Measurements from ENCODE around the gene NAGLU. TPM values are rescaled to one million over a fixed set of nuclear protein-coding genes. Genes with fewer than 3 reads are reported as not detected.
"Not testable (repeated sequence)": the region's sequence is repeated elsewhere in the genome, so short reads cannot be mapped to it uniquely, and the experiment has no call there.

The NAGLU gene
- total RNA-seq, 4 donors from 2014 or later = 32.9 to 50.5 (median 36.7) TPM

DNA sequence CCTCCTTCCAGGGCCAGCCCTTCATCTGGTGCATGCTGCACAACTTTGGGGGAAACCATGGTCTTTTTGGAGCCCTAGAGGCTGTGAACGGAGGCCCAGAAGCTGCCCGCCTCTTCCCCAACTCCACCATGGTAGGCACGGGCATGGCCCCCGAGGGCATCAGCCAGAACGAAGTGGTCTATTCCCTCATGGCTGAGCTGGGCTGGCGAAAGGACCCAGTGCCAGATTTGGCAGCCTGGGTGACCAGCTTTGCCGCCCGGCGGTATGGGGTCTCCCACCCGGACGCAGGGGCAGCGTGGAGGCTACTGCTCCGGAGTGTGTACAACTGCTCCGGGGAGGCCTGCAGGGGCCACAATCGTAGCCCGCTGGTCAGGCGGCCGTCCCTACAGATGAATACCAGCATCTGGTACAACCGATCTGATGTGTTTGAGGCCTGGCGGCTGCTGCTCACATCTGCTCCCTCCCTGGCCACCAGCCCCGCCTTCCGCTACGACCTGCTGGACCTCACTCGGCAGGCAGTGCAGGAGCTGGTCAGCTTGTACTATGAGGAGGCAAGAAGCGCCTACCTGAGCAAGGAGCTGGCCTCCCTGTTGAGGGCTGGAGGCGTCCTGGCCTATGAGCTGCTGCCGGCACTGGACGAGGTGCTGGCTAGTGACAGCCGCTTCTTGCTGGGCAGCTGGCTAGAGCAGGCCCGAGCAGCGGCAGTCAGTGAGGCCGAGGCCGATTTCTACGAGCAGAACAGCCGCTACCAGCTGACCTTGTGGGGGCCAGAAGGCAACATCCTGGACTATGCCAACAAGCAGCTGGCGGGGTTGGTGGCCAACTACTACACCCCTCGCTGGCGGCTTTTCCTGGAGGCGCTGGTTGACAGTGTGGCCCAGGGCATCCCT, 7.4 kb downstream of the NAGLU start:
- H3K4me3 ChIP-seq (ENCODE audit: low read depth, poor library complexity, severe bottlenecking) = no peak overlapping the region
- TF ChIP-seq POLR2A (IDR thresholded peaks at IDR 0.05) = no peak
- TF ChIP-seq, protein P1, sequence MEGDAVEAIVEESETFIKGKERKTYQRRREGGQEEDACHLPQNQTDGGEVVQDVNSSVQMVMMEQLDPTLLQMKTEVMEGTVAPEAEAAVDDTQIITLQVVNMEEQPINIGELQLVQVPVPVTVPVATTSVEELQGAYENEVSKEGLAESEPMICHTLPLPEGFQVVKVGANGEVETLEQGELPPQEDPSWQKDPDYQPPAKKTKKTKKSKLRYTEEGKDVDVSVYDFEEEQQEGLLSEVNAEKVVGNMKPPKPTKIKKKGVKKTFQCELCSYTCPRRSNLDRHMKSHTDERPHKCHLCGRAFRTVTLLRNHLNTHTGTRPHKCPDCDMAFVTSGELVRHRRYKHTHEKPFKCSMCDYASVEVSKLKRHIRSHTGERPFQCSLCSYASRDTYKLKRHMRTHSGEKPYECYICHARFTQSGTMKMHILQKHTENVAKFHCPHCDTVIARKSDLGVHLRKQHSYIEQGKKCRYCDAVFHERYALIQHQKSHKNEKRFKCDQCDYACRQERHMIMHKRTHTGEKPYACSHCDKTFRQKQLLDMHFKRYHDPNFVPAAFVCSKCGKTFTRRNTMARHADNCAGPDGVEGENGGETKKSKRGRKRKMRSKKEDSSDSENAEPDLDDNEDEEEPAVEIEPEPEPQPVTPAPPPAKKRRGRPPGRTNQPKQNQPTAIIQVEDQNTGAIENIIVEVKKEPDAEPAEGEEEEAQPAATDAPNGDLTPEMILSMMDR (IDR thresholded peaks at IDR 0.05) = no peak
- intact Hi-C loops (cut with DNase I; ENCODE audit: low total_unique reads) = no loop called here
- WGBS, 2 donors = 94 to 96% methylated on average over 30 to 38 of the region's 39 CpGs
- DNase-seq (ENCODE audit: low spot score in 2 of 2) = no peak

- H3K4me3 ChIP-seq (ENCODE audit: low read depth, poor library complexity, severe bottlenecking) = no peak overlapping the region
- WGBS, 2 donors = 81 to 82% methylated on average over 8 of the region's 8 CpGs
- no peak for DNase-seq (ENCODE audit: low spot score in 2 of 2)
- TF ChIP-seq, protein P1 (IDR thresholded peaks at IDR 0.05) = no peak
- no peak for TF ChIP-seq POLR2A (IDR thresholded peaks at IDR 0.05)
- intact Hi-C loops (cut with DNase I; ENCODE audit: low total_unique reads) = no loop called here
These were observed 8.8 kb downstream of the NAGLU start for GRCh38 chr17:42544874-42545283.

GRCh38 chr17:42545755-42546505, 9.9 kb downstream of the NAGLU start:
- DNase-seq (ENCODE audit: low spot score in 2 of 2); intact Hi-C loops (cut with DNase I; ENCODE audit: low total_unique reads); H3K4me3 ChIP-seq (ENCODE audit: low read depth, poor library complexity, severe bottlenecking): not testable (repeated sequence)
- 86 to 89% methylated on average over 9 of the region's 9 CpGs for WGBS, 2 donors

GRCh38 chr17:42547001-42547461, 11.0 kb downstream of the NAGLU start:
- WGBS, 2 donors = 61 to 70% methylated on average over 18 to 23 of the region's 23 CpGs
- TF ChIP-seq POLR2A (IDR thresholded peaks at IDR 0.05) = no peak
- TF ChIP-seq, protein P1 (IDR thresholded peaks at IDR 0.05) = no peak
- no peak for DNase-seq (ENCODE audit: low spot score in 2 of 2)
- no peak overlapping the region for H3K4me3 ChIP-seq (ENCODE audit: low read depth, poor library complexity, severe bottlenecking)
- intact Hi-C loops (cut with DNase I; ENCODE audit: low total_unique reads) = no loop called here

GRCh38 chr17:42547698-42548069, 11.6 kb downstream of the NAGLU start:
- no peak for TF ChIP-seq POLR2A (IDR thresholded peaks at IDR 0.05)
- TF ChIP-seq, protein P1 (IDR thresholded peaks at IDR 0.05) = no peak
- DNase-seq (ENCODE audit: low spot score in 2 of 2) = no peak
- H3K4me3 ChIP-seq (ENCODE audit: low read depth, poor library complexity, severe bottlenecking) = no peak overlapping the region
- intact Hi-C loops (cut with DNase I; ENCODE audit: low total_unique reads) = no loop called here
- WGBS, 2 donors = 83 to 86% methylated on average over 14 of the region's 14 CpGs

Measured in lower leg skin (tissue), 4 donors.